ENCODE data around the gene ACAD10. TPM values are rescaled to one million over a fixed set of nuclear protein-coding genes. Genes with fewer than 3 reads are reported as not detected.

Gene ACAD10
- total RNA-seq, 1 donor from 2014 or later = 16.9 TPM

DNA sequence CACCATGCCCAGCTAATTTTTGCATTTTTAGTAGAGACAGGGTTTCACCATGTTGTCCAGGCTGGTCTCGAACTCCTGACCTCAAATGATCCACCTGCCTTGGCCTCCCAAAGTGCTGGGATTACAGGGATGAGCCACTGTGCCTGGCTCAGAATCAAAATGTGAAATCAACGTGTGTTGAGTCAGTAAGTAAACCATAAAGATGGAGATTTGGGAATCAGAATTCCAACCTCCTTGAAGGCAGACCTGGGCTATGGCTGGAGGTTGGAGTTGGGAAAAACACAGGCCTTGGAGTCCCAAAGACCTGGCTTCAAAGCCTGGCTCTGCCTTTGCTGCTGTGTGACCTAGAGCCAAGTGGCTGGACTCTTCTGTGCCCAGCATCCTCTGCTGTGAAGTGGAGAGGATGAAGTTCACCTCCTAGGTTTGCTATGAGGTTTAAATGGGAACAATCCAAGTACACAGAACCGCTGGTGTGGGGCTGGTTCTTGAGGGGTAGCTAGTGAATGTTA lies 91.0 kb downstream of the ACAD10 start:
- no peak for DNase-seq (ENCODE audit: low read depth)
- H3K9ac ChIP-seq (ENCODE audit: low read length) = no peak overlapping the region
- no peak for TF ChIP-seq EZH2 (IDR thresholded peaks at IDR 0.05; ENCODE audit: insufficient read depth, low read length)
- TF ChIP-seq, protein P1, sequence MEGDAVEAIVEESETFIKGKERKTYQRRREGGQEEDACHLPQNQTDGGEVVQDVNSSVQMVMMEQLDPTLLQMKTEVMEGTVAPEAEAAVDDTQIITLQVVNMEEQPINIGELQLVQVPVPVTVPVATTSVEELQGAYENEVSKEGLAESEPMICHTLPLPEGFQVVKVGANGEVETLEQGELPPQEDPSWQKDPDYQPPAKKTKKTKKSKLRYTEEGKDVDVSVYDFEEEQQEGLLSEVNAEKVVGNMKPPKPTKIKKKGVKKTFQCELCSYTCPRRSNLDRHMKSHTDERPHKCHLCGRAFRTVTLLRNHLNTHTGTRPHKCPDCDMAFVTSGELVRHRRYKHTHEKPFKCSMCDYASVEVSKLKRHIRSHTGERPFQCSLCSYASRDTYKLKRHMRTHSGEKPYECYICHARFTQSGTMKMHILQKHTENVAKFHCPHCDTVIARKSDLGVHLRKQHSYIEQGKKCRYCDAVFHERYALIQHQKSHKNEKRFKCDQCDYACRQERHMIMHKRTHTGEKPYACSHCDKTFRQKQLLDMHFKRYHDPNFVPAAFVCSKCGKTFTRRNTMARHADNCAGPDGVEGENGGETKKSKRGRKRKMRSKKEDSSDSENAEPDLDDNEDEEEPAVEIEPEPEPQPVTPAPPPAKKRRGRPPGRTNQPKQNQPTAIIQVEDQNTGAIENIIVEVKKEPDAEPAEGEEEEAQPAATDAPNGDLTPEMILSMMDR (IDR thresholded peaks at IDR 0.05; ENCODE audit: insufficient read depth, low read depth, low read length) = no peak

DNA sequence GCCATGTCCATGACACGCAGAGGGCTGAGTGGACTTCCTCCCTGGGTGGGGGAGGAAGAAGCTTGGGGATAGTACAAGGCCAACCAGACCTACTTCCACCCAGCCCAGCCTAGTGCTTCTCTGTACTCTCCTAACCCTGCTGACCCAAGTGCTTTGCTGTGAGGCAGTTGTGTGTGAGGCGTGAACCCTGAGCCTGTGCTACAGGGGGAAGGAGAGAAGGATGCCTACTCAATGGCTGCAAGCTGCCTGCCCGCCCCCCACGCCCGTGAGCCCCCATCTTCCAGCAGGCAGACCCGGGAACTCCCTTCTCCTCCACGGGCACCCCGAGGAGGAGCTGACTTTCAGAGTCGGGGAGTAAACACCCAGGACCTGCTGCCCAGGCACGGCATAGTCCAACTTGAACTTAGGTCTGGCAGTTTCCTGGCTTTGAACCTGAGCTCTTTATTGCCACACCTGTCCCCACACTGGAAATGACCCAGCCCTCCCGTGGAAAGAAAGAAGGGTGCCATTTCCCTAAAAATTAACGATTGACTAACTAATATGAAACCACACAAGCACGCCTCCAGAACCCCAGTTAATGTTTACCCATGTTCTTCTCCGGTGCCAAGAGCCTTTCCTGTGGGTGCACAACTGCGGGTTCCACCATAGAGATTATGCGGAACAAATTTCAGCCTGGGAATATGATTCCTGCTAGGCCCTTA lies 91.6 kb downstream of the ACAD10 start:
- no peaks in the 10 kb centered on the region for H3K79me2 ChIP-seq (ENCODE audit: insufficient read depth, low read length)
- no peak for FAIRE-seq
- no peak overlapping the region for H3K4me3 ChIP-seq (ENCODE audit: insufficient read depth, low read depth, low read length)
- H3K9me3 ChIP-seq (ENCODE audit: insufficient read depth, low read depth, low read length) = peaks cover 4% of the 10 kb centered on the region
- no peak overlapping the region for H3K27ac ChIP-seq (ENCODE audit: low read depth, low read length)
- no peaks in the 10 kb centered on the region for H3K27me3 ChIP-seq (ENCODE audit: insufficient read depth, low read length)
- Mint-ChIP-seq H3K36me3 (ENCODE audit: low read depth, unreplicated experiment) (peaks cover 36% of the 10 kb centered on the region), H3K27ac (ENCODE audit: unreplicated experiment) (no peak overlapping the region), H3K4me3 (ENCODE audit: unreplicated experiment) (no peak overlapping the region), H3K9me3 (ENCODE audit: unreplicated experiment) (peaks cover 4% of the 10 kb centered on the region), H3K4me1 (ENCODE audit: low read depth, unreplicated experiment) (peaks cover 11% of the 10 kb centered on the region), H3K27me3 (ENCODE audit: low read depth, unreplicated experiment) (no peaks in the 10 kb centered on the region)
- peaks cover 5% of the 10 kb centered on the region for H4K20me1 ChIP-seq (ENCODE audit: insufficient read depth, low read length)
- H3K9ac ChIP-seq (ENCODE audit: low read length) = no peak overlapping the region
- no peak for DNase-seq (ENCODE audit: low read depth)
- H3K4me2 ChIP-seq (ENCODE audit: low read length) = no peak overlapping the region
- H3K36me3 ChIP-seq (ENCODE audit: insufficient read depth, low read length) = no peaks in the 10 kb centered on the region
- no peak for TF ChIP-seq EZH2 (IDR thresholded peaks at IDR 0.05; ENCODE audit: insufficient read depth, low read length)
- TF ChIP-seq, protein P1 (IDR thresholded peaks at IDR 0.05; ENCODE audit: insufficient read depth, low read depth, low read length) = no peak
- H2AFZ ChIP-seq (ENCODE audit: low read depth, low read length) = no peak overlapping the region
- peaks cover 12% of the 10 kb centered on the region for H3K4me1 ChIP-seq (ENCODE audit: insufficient read depth, low read length)

More for the DNA sequence above, 91.0 kb downstream of the ACAD10 start:
- no peak overlapping the region for H3K4me2 ChIP-seq (ENCODE audit: low read length)
- no peak overlapping the region for H3K27ac ChIP-seq (ENCODE audit: low read depth, low read length)
- Mint-ChIP-seq H3K4me1 (ENCODE audit: low read depth, unreplicated experiment) (peaks cover 11% of the 10 kb centered on the region), H3K27ac (ENCODE audit: unreplicated experiment) (no peak overlapping the region), H3K4me3 (ENCODE audit: unreplicated experiment) (no peak overlapping the region), H3K27me3 (ENCODE audit: low read depth, unreplicated experiment) (no peaks in the 10 kb centered on the region), H3K36me3 (ENCODE audit: low read depth, unreplicated experiment) (peaks cover 34% of the 10 kb centered on the region), H3K9me3 (ENCODE audit: unreplicated experiment) (peaks cover 4% of the 10 kb centered on the region)
- H3K4me3 ChIP-seq (ENCODE audit: insufficient read depth, low read depth, low read length) = no peak overlapping the region
- H4K20me1 ChIP-seq (ENCODE audit: insufficient read depth, low read length) = peaks cover 5% of the 10 kb centered on the region
- no peaks in the 10 kb centered on the region for H3K27me3 ChIP-seq (ENCODE audit: insufficient read depth, low read length)
- no peaks in the 10 kb centered on the region for H3K36me3 ChIP-seq (ENCODE audit: insufficient read depth, low read length)
- FAIRE-seq = no peak
- H3K79me2 ChIP-seq (ENCODE audit: insufficient read depth, low read length) = no peaks in the 10 kb centered on the region
- peaks cover 12% of the 10 kb centered on the region for H3K4me1 ChIP-seq (ENCODE audit: insufficient read depth, low read length)
- H2AFZ ChIP-seq (ENCODE audit: low read depth, low read length) = no peak overlapping the region
- H3K9me3 ChIP-seq (ENCODE audit: insufficient read depth, low read depth, low read length) = peaks cover 4% of the 10 kb centered on the region

DNA sequence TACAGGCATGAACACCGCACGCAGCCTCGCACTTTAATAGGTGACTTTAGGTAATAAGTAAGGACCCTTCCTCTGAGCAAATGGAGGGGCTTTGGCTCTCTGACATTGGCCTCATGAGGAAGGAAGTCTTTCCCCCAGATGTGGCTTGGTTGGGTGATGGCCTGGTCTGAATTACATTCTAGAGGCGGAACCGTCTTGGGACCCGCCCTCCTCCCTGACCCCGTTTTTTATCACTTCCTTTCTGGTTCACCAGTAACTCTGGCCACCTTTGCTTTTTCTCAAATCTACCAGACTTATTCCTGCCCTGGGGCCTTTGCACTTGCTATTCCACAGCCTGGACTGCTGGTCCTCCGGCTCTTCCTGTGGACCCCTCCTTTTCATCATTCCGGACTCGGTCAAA lies 94.3 kb downstream of the ACAD10 start:
- no peaks in the 10 kb centered on the region for H3K36me3 ChIP-seq (ENCODE audit: insufficient read depth, low read length)
- H3K27me3 Mint-ChIP-seq (ENCODE audit: low read depth, unreplicated experiment) = no peaks in the 10 kb centered on the region

More for the DNA sequence above, 94.3 kb downstream of the ACAD10 start:
- no peaks in the 10 kb centered on the region for H4K20me1 ChIP-seq (ENCODE audit: insufficient read depth, low read length)
- FAIRE-seq = no peak
- peaks cover 4% of the 10 kb centered on the region for H3K9me3 ChIP-seq (ENCODE audit: insufficient read depth, low read depth, low read length)
- no peak for DNase-seq (ENCODE audit: low read depth)
- H3K4me3 ChIP-seq (ENCODE audit: insufficient read depth, low read depth, low read length) = no peak overlapping the region
- no peak overlapping the region for H3K27ac ChIP-seq (ENCODE audit: low read depth, low read length)
- peaks cover 1% of the 10 kb centered on the region for H3K4me1 ChIP-seq (ENCODE audit: insufficient read depth, low read length)
- H3K27ac Mint-ChIP-seq (ENCODE audit: unreplicated experiment) = no peak overlapping the region
- no peaks in the 10 kb centered on the region for H3K27me3 ChIP-seq (ENCODE audit: insufficient read depth, low read length)
- H3K9ac ChIP-seq (ENCODE audit: low read length) = no peak overlapping the region
- TF ChIP-seq, protein P1 (IDR thresholded peaks at IDR 0.05; ENCODE audit: insufficient read depth, low read depth, low read length) = no peak
- no peak for TF ChIP-seq EZH2 (IDR thresholded peaks at IDR 0.05; ENCODE audit: insufficient read depth, low read length)
- H3K79me2 ChIP-seq (ENCODE audit: insufficient read depth, low read length) = no peaks in the 10 kb centered on the region
- H3K9me3 Mint-ChIP-seq (ENCODE audit: unreplicated experiment) = peaks cover 4% of the 10 kb centered on the region
- peaks cover 9% of the 10 kb centered on the region for H3K4me1 Mint-ChIP-seq (ENCODE audit: low read depth, unreplicated experiment)
- no peak overlapping the region for H2AFZ ChIP-seq (ENCODE audit: low read depth, low read length)
- no peak overlapping the region for H3K4me3 Mint-ChIP-seq (ENCODE audit: unreplicated experiment)
- no peak overlapping the region for H3K4me2 ChIP-seq (ENCODE audit: low read length)
- peaks cover 36% of the 10 kb centered on the region for H3K36me3 Mint-ChIP-seq (ENCODE audit: low read depth, unreplicated experiment)
